DMS153 treated with DMSO at 0.1 percent for 48 hours (cell line): ENCODE results near the gene SDHA.

Experiments used
- DNase-seq: peaks from one replicate; lab custom pipeline; 2025; ENCODE audit not compliant: unreplicated experiment; lab: John Stamatoyannopoulos, UW

Gene SDHA

GRCh38 chr5:185095-186070 lies 32.7 kb upstream of the SDHA start:
- DNase-seq = no peak

GRCh38 chr5:186091-187041 lies 31.8 kb upstream of the SDHA start:
- DNase-seq = no peak

- DNase-seq = no peak
Measured at GRCh38 chr5:187042-187431, 31.1 kb upstream of the SDHA start.

GRCh38 chr5:187617-188451 lies 30.3 kb upstream of the SDHA start:
- DNase-seq = no peak

GRCh38 chr5:188488-189481 lies 29.3 kb upstream of the SDHA start:
- peak; percentile 94 for DNase-seq

- no peak for DNase-seq
Measured at GRCh38 chr5:189486-189885, 28.6 kb upstream of the SDHA start.

- no peak for DNase-seq
Measured at GRCh38 chr5:189976-190365, 28.1 kb upstream of the SDHA start.

- no peak for DNase-seq
Measured at GRCh38 chr5:190366-191035, 27.6 kb upstream of the SDHA start.

- DNase-seq = peak; percentile 16
Measured at GRCh38 chr5:191036-191948, 26.8 kb upstream of the SDHA start, which contains the start of gene LRRC14B. TSS of gene LRRC14B (plus strand) at chr5:191495. CDS start at chr5:191539, 44 bp downstream.

GRCh38 chr5:191949-192690 lies 26.0 kb upstream of the SDHA start:
- DNase-seq = no peak

- DNase-seq = no peak
Measured at GRCh38 chr5:192691-192969, 25.5 kb upstream of the SDHA start.

- no peak for DNase-seq
Measured at GRCh38 chr5:192970-193831, 24.9 kb upstream of the SDHA start.

- no peak for DNase-seq
Measured at GRCh38 chr5:194102-194501, 24.0 kb upstream of the SDHA start.

- no peak for DNase-seq
Measured at GRCh38 chr5:194603-195209, 23.4 kb upstream of the SDHA start.

GRCh38 chr5:195401-196160 lies 22.5 kb upstream of the SDHA start:
- no peak for DNase-seq
